ENCODE measurements around the gene LTBP1. TPM values are rescaled to one million over a fixed set of nuclear protein-coding genes. Genes with fewer than 3 reads are reported as not detected.

LTBP1 gene
- total RNA-seq, 2 experiments from 2014 or later, result 0.03 to 0.24 TPM

DNA sequence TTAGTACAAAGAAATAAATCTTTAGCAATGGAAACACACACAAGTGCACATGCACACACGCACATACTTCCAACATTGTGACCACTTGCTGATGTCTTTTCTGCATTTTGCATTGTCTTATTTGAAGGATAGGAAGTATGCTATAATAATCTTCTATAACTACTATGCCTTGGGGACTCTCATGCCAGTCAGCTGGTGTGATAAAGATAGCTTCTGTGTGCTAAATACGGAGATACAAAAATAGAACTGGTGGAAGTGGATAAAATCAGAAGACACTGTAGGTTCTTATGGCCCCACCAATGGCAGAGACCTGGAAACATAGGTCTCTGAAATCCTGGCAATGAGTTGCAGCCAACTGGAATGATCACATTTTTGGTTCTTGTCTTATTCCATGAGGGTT lies 498.2 kb downstream of the LTBP1 start:
- Mint-ChIP-seq H3K9me3 (ENCODE audit: insufficient read depth) (no peaks in the 10 kb centered on the region), H3K4me1 (ENCODE audit: low read depth) (no peaks in the 10 kb centered on the region), H3K36me3 (ENCODE audit: low read depth) (no peaks in the 10 kb centered on the region), H3K27ac (no peak overlapping the region), H3K4me3 (no peak overlapping the region), H3K27me3 (ENCODE audit: low read depth) (peaks cover 8% of the 10 kb centered on the region)
- CTCF ChIA-PET, result interaction anchor here (1.3 to 2.0 kb wide), 2 partner anchors 13 to 138 kb away, joined by 3 to 6 read pairs; no protein-coding TSS in a partner anchor
- POLR2A ChIA-PET, result no interaction called here
- no peak for ATAC-seq
- DNase-seq, result no peak

DNA sequence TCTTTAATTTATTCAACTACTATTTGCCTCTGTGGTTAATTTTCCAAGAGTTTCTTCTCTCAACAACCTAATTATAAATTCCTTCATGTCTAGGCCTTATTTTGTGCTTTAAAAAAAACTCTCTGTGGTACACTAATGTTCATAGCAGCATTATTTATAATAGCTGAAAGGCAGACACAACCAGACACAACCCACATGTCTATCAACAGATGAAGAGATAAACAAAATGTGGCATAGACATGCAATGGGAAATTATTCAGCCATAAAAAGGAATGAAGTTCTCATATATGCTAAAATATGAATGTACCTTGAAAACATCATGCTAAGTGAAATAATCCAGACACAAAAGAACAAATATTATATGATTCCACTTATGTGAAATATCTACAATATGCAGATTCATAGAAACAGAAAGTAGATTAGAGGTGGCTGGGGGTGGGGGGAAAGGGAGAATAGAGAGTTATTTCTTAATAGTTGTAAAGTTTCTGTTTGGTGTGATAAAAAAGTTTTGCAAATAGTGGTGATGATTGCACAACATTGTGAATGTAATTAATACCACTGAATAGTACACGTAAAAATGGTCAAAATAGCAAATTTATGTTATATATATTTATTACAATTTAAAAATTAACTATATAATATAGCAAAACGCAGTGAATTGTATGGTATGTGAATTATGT lies 501.6 kb downstream of the LTBP1 start:
- Mint-ChIP-seq H3K4me3 (no peak overlapping the region), H3K27me3 (ENCODE audit: low read depth) (peaks cover 10% of the 10 kb centered on the region), H3K4me1 (ENCODE audit: low read depth) (no peaks in the 10 kb centered on the region), H3K36me3 (ENCODE audit: low read depth) (peaks cover 3% of the 10 kb centered on the region), H3K9me3 (ENCODE audit: insufficient read depth) (peaks cover 5% of the 10 kb centered on the region), H3K27ac (no peak overlapping the region)
- ChIA-PET POLR2A (no interaction called here), CTCF (no interaction called here)
- ATAC-seq, result no peak
- no peak for DNase-seq

Small RNA genes lying within 50 kb of the gene (microRNA-seq; reads per million reads assigned to microRNA genes)
- not detected for gene MIR4430

All from activated CD8-positive, alpha-beta T cell treated with anti-CD3 and anti-CD28 coated beads, Interleukin-2, amount 10 ng/mL, durations not matched to agents 7 days and 5 days (primary cell).